H1 (cell line): ENCODE results near the gene CRYBG3. TPM values are rescaled to one million over a fixed set of nuclear protein-coding genes. Genes with fewer than 3 reads are reported as not detected.

Experiments
- CHD7 ChIP-seq: fragments of 300-600 bp; sonication (generic); IDR thresholded peaks from 2 replicates; pipeline ENCODE4 v1.7.1; 2012; ENCODE audit warnings: low read length, moderate library complexity, mild to moderate bottlenecking, inconsistent platforms; ENCODE audit not compliant: insufficient replicate concordance
- EGR1 ChIP-seq: IDR thresholded peaks from 2 replicates; pipeline ENCODE4 v1.6.1; 2011; ENCODE audit warnings: low read depth, low read length, borderline replicate concordance
- GABPA ChIP-seq: IDR thresholded peaks from 2 replicates; pipeline ENCODE4 v1.6.1; 2011; ENCODE audit warnings: mild to moderate bottlenecking, low read length, moderate library complexity, borderline replicate concordance; ENCODE audit not compliant: insufficient read depth
- HDAC6 ChIP-seq: IDR thresholded peaks from one replicate; pipeline ENCODE4 v1.7.1; 2012; ENCODE audit warnings: low read depth, mild to moderate bottlenecking, inconsistent platforms, low read length, moderate library complexity
- JUND ChIP-seq: IDR thresholded peaks from 2 replicates; pipeline ENCODE4 v1.6.1; 2011; ENCODE audit warnings: mild to moderate bottlenecking, improper control_type of control experiment, low read length
- KDM1A ChIP-seq: fragments of 200-600, 300-600 bp; sonication (generic); IDR thresholded peaks from 2 replicates; pipeline ENCODE4 v1.7.1; 2016; ENCODE audit warnings: mild to moderate bottlenecking, low read length, borderline replicate concordance
- RBBP5 ChIP-seq: IDR thresholded peaks from 2 replicates; pipeline ENCODE4 v1.7.1; 2012; ENCODE audit warnings: low read depth, mild to moderate bottlenecking, inconsistent platforms, low read length, moderate library complexity, borderline replicate concordance
- SIRT6 ChIP-seq: IDR thresholded peaks from one replicate; pipeline ENCODE4 v1.7.1; 2012; ENCODE audit warnings: low read length, inconsistent platforms
- SUZ12 ChIP-seq: fragments of 200-600 bp; sonication (generic); IDR thresholded peaks from 2 replicates; pipeline ENCODE4 v1.6.1; 2012; ENCODE audit warnings: mild to moderate bottlenecking, inconsistent platforms, low read length, moderate library complexity, mixed read lengths
- YY1 ChIP-seq: IDR thresholded peaks from 2 replicates; pipeline ENCODE4 v1.6.1; 2011; ENCODE audit warnings: low read depth, mild to moderate bottlenecking, low read length
- polyA plus RNA-seq, 7 experiments: library from polyadenylated mRNA; depleted of rRNA in 3 of 7; stranded (reverse) in 5 of 7; unstranded in 2 of 7; fragments of >200 nt in 5 of 7; fragments of 200-250 nt in 2 of 7; gene quantifications; 1 replicate in 5 of 7; 2 replicates in 1 of 7; 4 replicates in 1 of 7; pipeline versions ENCODE4 v1.2.1 to v1.2.3, GENCODE V29; 2011 to 2013; ENCODE audit warnings: missing spikeins in 2 of 7, mixed read lengths in 2 of 7
- total RNA-seq: library from RNA; stranded (reverse); fragmentation: NEBNext Ultra II Directional; extraction: Animal tissue kit (Norgen Biotek cat#: 25700); gene quantifications from 2 replicates; pipeline ENCODE4 v1.2.1, GENCODE V29; 2021

CRYBG3 gene
- total and polyA plus RNA-seq, 2 of the 8 experiments (the other 6 are each of a cell fraction or from before 2014, with no cell fraction given), result 2.1 to 8.0 TPM

DNA sequence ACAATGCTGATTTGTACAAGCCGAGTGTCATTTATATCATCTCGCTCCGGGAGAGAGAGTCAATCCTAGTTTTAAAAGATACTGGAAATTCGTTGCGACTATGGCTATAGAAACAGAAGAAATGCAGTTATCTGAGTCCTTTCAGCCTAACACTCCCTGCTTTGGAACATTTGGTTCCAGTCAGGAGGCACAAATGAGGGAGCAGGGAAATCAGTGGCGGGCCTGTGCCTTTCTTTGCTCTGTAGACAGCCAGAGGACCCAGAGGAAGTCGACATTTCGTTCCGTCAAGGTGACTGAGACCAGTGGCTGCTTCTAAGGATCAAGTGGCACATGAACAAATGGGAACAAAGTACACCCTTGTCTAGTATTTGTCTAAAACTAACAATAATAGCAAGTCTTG lies 151.2 kb downstream of the CRYBG3 start (continued):
- TF ChIP-seq CHD7, result no peak
- TF ChIP-seq RBBP5, result no peak
- TF ChIP-seq HDAC6, result no peak
- no peak for TF ChIP-seq JUND
- TF ChIP-seq KDM1A, result no peak
- TF ChIP-seq EGR1, result no peak
- TF ChIP-seq YY1, result no peak
- no peak for TF ChIP-seq SUZ12
- no peak for TF ChIP-seq GABPA
- no peak for TF ChIP-seq SIRT6
